CD4-positive, CD25-positive, alpha-beta regulatory T cell (primary cell): ENCODE data around the gene WWOX. TPM values are rescaled to one million over a fixed set of nuclear protein-coding genes. Genes with fewer than 3 reads are reported as not detected.
"Not testable (repeated sequence)": the region's sequence is repeated elsewhere in the genome, so short reads cannot be mapped to it uniquely, and the experiment has no call there.

ENCODE experiments used
- ATAC-seq, 2 donors: fragments of 150-1000 bp; cut with Tn5 transposase; one replicate each; pipeline ENCODE4 v1.10.0; 2021; ENCODE audit warnings: low read depth in 2 of 2, moderate number of reproducible peaks in 2 of 2, moderate library complexity in 1 of 2
- DNase-seq, 3 donors: peaks; one replicate each; pipeline versions ENCODE4 v3.0.0 to v3.0.0-alpha.2; 2012 to 2022; ENCODE audit warnings: mixed read lengths in 1 of 3
- H3K27ac ChIP-seq: one replicate; pipeline ENCODE4 v1.7.0; 2013; ENCODE audit warnings: mild to moderate bottlenecking, low read length; ENCODE audit not compliant: insufficient read depth, poor library complexity, severe bottlenecking
- H3K27me3 ChIP-seq: one replicate; pipeline ENCODE4 v1.7.0; 2013; ENCODE audit warnings: low read length; ENCODE audit not compliant: control insufficient read depth, insufficient read depth
- H3K36me3 ChIP-seq: one replicate; pipeline ENCODE4 v1.7.0; 2013; ENCODE audit warnings: mild to moderate bottlenecking, low read length, moderate library complexity; ENCODE audit not compliant: control insufficient read depth, insufficient read depth
- H3K4me1 ChIP-seq: 2 replicates; pipeline ENCODE4 v1.7.0; 2013; ENCODE audit warnings: mild to moderate bottlenecking, low read length; ENCODE audit not compliant: insufficient read depth, control insufficient read depth, poor library complexity, severe bottlenecking
- H3K4me3 ChIP-seq: one replicate; pipeline ENCODE4 v1.7.0; 2013; ENCODE audit warnings: low read depth, mild to moderate bottlenecking, low read length, moderate library complexity
- H3K9me3 ChIP-seq, 2 experiments: 1 replicate in 1 of 2; 2 replicates in 1 of 2; pipeline ENCODE4 v1.7.0; 2013; ENCODE audit warnings: low read length in 2 of 2, mild to moderate bottlenecking in 1 of 2, moderate library complexity in 1 of 2; ENCODE audit not compliant: control insufficient read depth in 2 of 2
- H3K27ac Mint-ChIP-seq, 3 donors: one replicate each; pipeline ENCODE4 v1.8.0; 2020 to 2022; ENCODE audit warnings: mild to moderate bottlenecking in 3 of 3, mixed read lengths in 3 of 3, moderate library complexity in 2 of 3
- H3K27me3 Mint-ChIP-seq: one replicate; pipeline ENCODE4 v1.8.0; 2022; ENCODE audit warnings: mild to moderate bottlenecking, mixed read lengths
- H3K36me3 Mint-ChIP-seq: one replicate; pipeline ENCODE4 v1.8.0; 2020; ENCODE audit warnings: mixed read lengths
- H3K4me1 Mint-ChIP-seq, 4 donors: one replicate each; pipeline ENCODE4 v1.8.0; 2020 to 2022; ENCODE audit warnings: mixed read lengths in 4 of 4, mild to moderate bottlenecking in 1 of 4
- H3K4me3 Mint-ChIP-seq, 4 donors: one replicate each; pipeline ENCODE4 v1.8.0; 2020 to 2022; ENCODE audit warnings: mild to moderate bottlenecking in 4 of 4, mixed read lengths in 4 of 4, moderate library complexity in 3 of 4
- H3K9me3 Mint-ChIP-seq, 7 donors: one replicate each; pipeline ENCODE4 v1.8.0; 2020 to 2022; ENCODE audit warnings: mixed read lengths in 7 of 7, mild to moderate bottlenecking in 3 of 7, moderate library complexity in 2 of 7
- polyA plus RNA-seq, 4 donors: library from polyadenylated mRNA; unstranded; fragments of 300-500 nt; fragmentation: Illumina TruSeq; gene quantifications; one replicate each; pipeline ENCODE4 v1.2.3, GENCODE V29; 2021
- total RNA-seq: library from RNA; stranded (reverse); gene quantifications from one replicate; pipeline ENCODE4 v1.2.3, GENCODE V29; 2022

The WWOX gene
- total and polyA plus RNA-seq, 5 donors from 2014 or later, result 10.3 to 18.6 (median 12.8) TPM

GRCh38 chr16:78689028-78689427, 589.6 kb downstream of the WWOX start:
- Histone ChIP-seq H3K4me1 (no peaks in the 10 kb centered on the region), H3K27ac (no peak overlapping the region), H3K9me3 (no peaks in the 10 kb centered on the region), H3K4me3 (no peak overlapping the region), H3K27me3 (no peaks in the 10 kb centered on the region), H3K36me3 (no peaks in the 10 kb centered on the region)
- ATAC-seq, result no peak
- H3K27ac Mint-ChIP-seq, result peak overlapping the region in 1 of 3 donors; percentile 5
- H3K36me3 Mint-ChIP-seq, result no peaks in the 10 kb centered on the region
- no peak overlapping the region for H3K4me3 Mint-ChIP-seq
- no peaks in the 10 kb centered on the region for H3K4me1 Mint-ChIP-seq
- H3K9me3 Mint-ChIP-seq, result peaks cover 0 to 1% (median 0%) of the 10 kb centered on the region in 7 donors
- DNase-seq, result no peak
- no peaks in the 10 kb centered on the region for H3K27me3 Mint-ChIP-seq

- H3K36me3 Mint-ChIP-seq, result no peaks in the 10 kb centered on the region
- peak overlapping the region in 1 of 3 donors; percentile 33 for H3K27ac Mint-ChIP-seq
- H3K4me3 ChIP-seq, result no peak overlapping the region
- no peaks in the 10 kb centered on the region for H3K27me3 ChIP-seq
- peaks cover 0 to 1% (median 0%) of the 10 kb centered on the region in 7 donors for H3K9me3 Mint-ChIP-seq
- H3K27ac ChIP-seq, result no peak overlapping the region
- ATAC-seq, result no peak
- H3K4me3 Mint-ChIP-seq, result no peak overlapping the region
- no peaks in the 10 kb centered on the region for H3K36me3 ChIP-seq
- no peak for DNase-seq
- H3K9me3 ChIP-seq, result no peaks in the 10 kb centered on the region
- no peaks in the 10 kb centered on the region for H3K27me3 Mint-ChIP-seq
- no peaks in the 10 kb centered on the region for H3K4me1 ChIP-seq
- no peaks in the 10 kb centered on the region for H3K4me1 Mint-ChIP-seq
Observed at GRCh38 chr16:78689536-78689935, 590.1 kb downstream of the WWOX start.

DNA sequence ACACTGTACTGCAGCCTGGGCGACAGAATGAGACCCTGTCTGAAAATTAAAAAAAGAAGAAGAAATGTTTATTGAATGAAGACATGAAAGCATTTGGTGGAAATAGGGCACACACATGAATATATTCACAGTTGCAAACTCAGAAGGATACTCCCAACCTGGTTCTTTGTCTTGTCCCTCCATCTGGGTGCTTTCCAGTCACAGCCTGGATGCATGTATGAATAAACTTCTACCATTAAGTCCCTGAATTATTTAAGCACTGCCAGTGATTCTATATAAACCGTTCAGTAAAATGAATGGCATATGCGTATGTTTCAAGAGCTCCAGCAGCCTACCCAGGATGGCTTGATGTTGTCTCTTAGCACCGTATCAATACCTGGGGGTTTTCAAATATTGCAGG, 591.1 kb downstream of the WWOX start:
- Mint-ChIP-seq H3K4me3 (no peak overlapping the region), H3K4me1 (peaks cover 0 to 3% (median 0%) of the 10 kb centered on the region in 4 donors), H3K36me3 (no peaks in the 10 kb centered on the region), H3K27ac (no peak overlapping the region), H3K9me3 (no peaks in the 10 kb centered on the region), H3K27me3 (no peaks in the 10 kb centered on the region)
- Histone ChIP-seq H3K4me3 (no peak overlapping the region), H3K4me1 (no peaks in the 10 kb centered on the region), H3K27me3 (no peaks in the 10 kb centered on the region), H3K27ac (no peak overlapping the region), H3K36me3 (no peaks in the 10 kb centered on the region), H3K9me3 (no peaks in the 10 kb centered on the region)
- no peak for DNase-seq
- no peak for ATAC-seq

DNA sequence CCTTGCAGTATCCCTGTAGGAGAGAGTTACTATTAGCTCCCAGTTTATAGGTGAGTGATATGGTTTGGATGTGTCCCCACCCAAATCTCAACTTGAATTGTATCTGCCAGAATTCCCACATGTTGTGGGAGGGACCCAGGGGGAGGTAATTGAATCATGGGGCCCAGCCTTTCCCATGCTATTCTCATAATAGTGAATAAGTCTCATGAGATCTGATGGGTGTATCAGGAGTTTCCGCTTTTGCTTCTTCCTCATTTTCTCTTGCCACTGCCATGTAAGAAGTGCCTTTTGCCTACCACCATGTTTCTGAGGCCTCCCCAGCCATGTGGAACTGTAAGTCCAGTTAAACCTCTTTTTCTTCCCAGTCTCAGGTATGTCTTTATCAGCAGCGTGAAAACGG, 592.3 kb downstream of the WWOX start:
- not testable (repeated sequence) for DNase-seq, H3K27ac ChIP-seq, H3K4me1 Mint-ChIP-seq, H3K36me3 Mint-ChIP-seq, H3K27me3 Mint-ChIP-seq, H3K4me1 ChIP-seq, H3K9me3 Mint-ChIP-seq, H3K9me3 ChIP-seq, H3K4me3 Mint-ChIP-seq, H3K36me3 ChIP-seq, ATAC-seq, H3K4me3 ChIP-seq, H3K27me3 ChIP-seq, H3K27ac Mint-ChIP-seq

- Histone ChIP-seq H3K27me3 (no peaks in the 10 kb centered on the region), H3K4me1 (no peaks in the 10 kb centered on the region), H3K36me3 (no peaks in the 10 kb centered on the region), H3K4me3 (no peak overlapping the region), H3K27ac (no peak overlapping the region), H3K9me3 (no peaks in the 10 kb centered on the region)
- DNase-seq, result no peak
- Mint-ChIP-seq H3K4me3 (no peak overlapping the region), H3K27me3 (no peaks in the 10 kb centered on the region), H3K36me3 (no peaks in the 10 kb centered on the region), H3K9me3 (peaks cover 0 to 1% (median 0%) of the 10 kb centered on the region in 7 donors), H3K27ac (no peak overlapping the region), H3K4me1 (peaks cover 0 to 3% (median 0%) of the 10 kb centered on the region in 4 donors)
- ATAC-seq, result no peak
Observed at GRCh38 chr16:78693496-78693895, 594.0 kb downstream of the WWOX start.

GRCh38 chr16:78694414-78694813, 595.0 kb downstream of the WWOX start:
- peaks cover 0 to 3% (median 0%) of the 10 kb centered on the region in 4 donors for H3K4me1 Mint-ChIP-seq
- H3K36me3 Mint-ChIP-seq, result no peaks in the 10 kb centered on the region
- H3K27me3 Mint-ChIP-seq, result no peaks in the 10 kb centered on the region
- no peaks in the 10 kb centered on the region for H3K27me3 ChIP-seq
- no peaks in the 10 kb centered on the region for H3K36me3 ChIP-seq
- DNase-seq (no peak), ATAC-seq (no peak)
- no peak overlapping the region for H3K27ac Mint-ChIP-seq
- no peak overlapping the region for H3K4me3 ChIP-seq
- H3K27ac ChIP-seq, result no peak overlapping the region
- H3K9me3 Mint-ChIP-seq, result peaks cover 0 to 1% (median 0%) of the 10 kb centered on the region in 7 donors
- no peak overlapping the region for H3K4me3 Mint-ChIP-seq
- no peaks in the 10 kb centered on the region for H3K4me1 ChIP-seq
- no peaks in the 10 kb centered on the region for H3K9me3 ChIP-seq

- Mint-ChIP-seq H3K27me3 (no peaks in the 10 kb centered on the region), H3K36me3 (no peaks in the 10 kb centered on the region), H3K27ac (no peak overlapping the region), H3K4me3 (no peak overlapping the region), H3K9me3 (peaks cover 0 to 1% (median 0%) of the 10 kb centered on the region in 7 donors), H3K4me1 (peaks cover 0 to 3% (median 0%) of the 10 kb centered on the region in 4 donors)
- Histone ChIP-seq H3K9me3 (no peaks in the 10 kb centered on the region), H3K27ac (no peak overlapping the region), H3K4me3 (no peak overlapping the region), H3K36me3 (no peaks in the 10 kb centered on the region), H3K4me1 (no peaks in the 10 kb centered on the region), H3K27me3 (no peaks in the 10 kb centered on the region)
- ATAC-seq (no peak), DNase-seq (no peak)
Observed at GRCh38 chr16:78695391-78695790, 595.9 kb downstream of the WWOX start.

DNA sequence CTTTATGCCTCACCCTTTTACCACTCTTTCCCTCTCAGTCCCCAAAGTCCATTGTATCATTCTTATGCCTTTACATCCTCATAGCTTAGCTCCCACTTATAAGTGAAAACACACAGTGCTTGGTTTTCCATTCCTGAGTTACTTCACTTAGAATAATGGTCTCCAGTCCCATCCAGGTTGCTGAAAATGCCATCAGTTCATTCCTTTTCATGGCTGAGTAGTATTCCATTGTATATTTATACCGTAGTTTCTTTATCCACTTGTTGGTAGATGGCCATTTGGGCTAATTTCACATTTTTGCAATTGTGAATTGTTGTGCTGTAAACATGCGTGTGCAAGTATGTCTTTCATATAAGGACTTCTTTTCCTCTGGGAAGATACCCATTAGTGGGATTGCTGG, 597.3 kb downstream of the WWOX start:
- no peak overlapping the region for H3K4me3 ChIP-seq
- no peaks in the 10 kb centered on the region for H3K36me3 Mint-ChIP-seq
- no peak overlapping the region for H3K27ac ChIP-seq
- peaks cover 0 to 1% (median 0%) of the 10 kb centered on the region in 7 donors for H3K9me3 Mint-ChIP-seq
- H3K4me1 Mint-ChIP-seq, result peaks cover 0 to 3% (median 0%) of the 10 kb centered on the region in 4 donors
- H3K36me3 ChIP-seq, result no peaks in the 10 kb centered on the region
- no peaks in the 10 kb centered on the region for H3K27me3 Mint-ChIP-seq
- DNase-seq, result no peak
- no peak overlapping the region for H3K27ac Mint-ChIP-seq
- no peak overlapping the region for H3K4me3 Mint-ChIP-seq
- ATAC-seq, result no peak
- no peaks in the 10 kb centered on the region for H3K27me3 ChIP-seq
- no peaks in the 10 kb centered on the region for H3K4me1 ChIP-seq
- no peaks in the 10 kb centered on the region for H3K9me3 ChIP-seq
